Gastrocnemius medialis (tissue), 4 donors: Measurements from ENCODE around the gene NR2C2.

Source experiments
- POLR2A ChIP-seq, 2 donors: fragments of 450-650 bp; IDR thresholded peaks; one replicate each; pipeline ENCODE4 v1.6.1; 2017; ENCODE audit warnings: antibody characterized with exemption in 2 of 2, mild to moderate bottlenecking in 2 of 2, moderate library complexity in 2 of 2
- TF ChIP-seq, protein P1 (sequence below), 5 experiments: fragments of 450-650 bp in 3 of 5; fragments of 200-600 bp in 2 of 5; sonication (generic) in 2 of 5; IDR thresholded peaks in 4 of 5; conservative IDR thresholded peaks in 1 of 5; 1 replicate in 4 of 5; 2 replicates in 1 of 5; pipeline ENCODE4 v1.5.1; 2016 to 2019; ENCODE audit warnings: antibody characterized with exemption in 5 of 5, mild to moderate bottlenecking in 3 of 5, moderate library complexity in 3 of 5

DNA sequence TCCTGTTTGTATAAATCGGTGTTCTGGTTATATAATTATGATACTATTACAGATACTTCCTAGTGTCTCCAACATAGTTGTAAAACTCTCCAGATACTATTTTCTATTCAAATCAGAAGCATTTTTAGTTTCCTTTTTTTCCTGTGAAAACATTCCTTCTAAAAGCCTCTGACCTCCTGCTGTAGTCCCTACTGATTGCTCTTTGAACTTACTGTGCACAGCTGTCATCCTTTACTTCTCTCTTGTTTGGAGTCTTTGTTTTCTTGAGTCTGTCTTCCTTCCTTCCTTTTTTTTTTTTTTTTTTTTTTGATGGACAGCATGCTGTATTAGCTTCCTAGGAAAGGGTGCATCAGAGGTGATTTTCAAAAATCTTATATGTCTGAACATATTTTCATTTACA, 28.9 kb downstream of the NR2C2 start:
- TF ChIP-seq, protein P1, sequence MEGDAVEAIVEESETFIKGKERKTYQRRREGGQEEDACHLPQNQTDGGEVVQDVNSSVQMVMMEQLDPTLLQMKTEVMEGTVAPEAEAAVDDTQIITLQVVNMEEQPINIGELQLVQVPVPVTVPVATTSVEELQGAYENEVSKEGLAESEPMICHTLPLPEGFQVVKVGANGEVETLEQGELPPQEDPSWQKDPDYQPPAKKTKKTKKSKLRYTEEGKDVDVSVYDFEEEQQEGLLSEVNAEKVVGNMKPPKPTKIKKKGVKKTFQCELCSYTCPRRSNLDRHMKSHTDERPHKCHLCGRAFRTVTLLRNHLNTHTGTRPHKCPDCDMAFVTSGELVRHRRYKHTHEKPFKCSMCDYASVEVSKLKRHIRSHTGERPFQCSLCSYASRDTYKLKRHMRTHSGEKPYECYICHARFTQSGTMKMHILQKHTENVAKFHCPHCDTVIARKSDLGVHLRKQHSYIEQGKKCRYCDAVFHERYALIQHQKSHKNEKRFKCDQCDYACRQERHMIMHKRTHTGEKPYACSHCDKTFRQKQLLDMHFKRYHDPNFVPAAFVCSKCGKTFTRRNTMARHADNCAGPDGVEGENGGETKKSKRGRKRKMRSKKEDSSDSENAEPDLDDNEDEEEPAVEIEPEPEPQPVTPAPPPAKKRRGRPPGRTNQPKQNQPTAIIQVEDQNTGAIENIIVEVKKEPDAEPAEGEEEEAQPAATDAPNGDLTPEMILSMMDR (IDR thresholded peaks at IDR 0.05 in 4 of 5, conservative IDR thresholded peaks at IDR 0.05 in 1 of 5), result no peak
- TF ChIP-seq POLR2A (IDR thresholded peaks at IDR 0.05), result no peak
